PFSK-1 (cell line): Measurements from ENCODE around the gene TUBA4A.

Source experiments
- FOXP2 ChIP-seq: optimal IDR thresholded peaks from 2 replicates; pipeline ENCODE3; 2011; ENCODE audit warnings: borderline replicate concordance, control low read depth, inconsistent platforms; ENCODE audit not compliant: insufficient read depth; ENCODE audit errors: extremely low read length, extremely low read depth
- POLR2AphosphoS5 ChIP-seq: IDR thresholded peaks from 2 replicates; pipeline ENCODE4 v1.6.1; 2012; ENCODE audit warnings: low read depth, mild to moderate bottlenecking, control low read depth, low read length, moderate library complexity
- REST ChIP-seq, 2 experiments: IDR thresholded peaks; 2 replicates each; pipeline versions ENCODE4 v1.6.1 to v1.8.0; 2011 to 2012; ENCODE audit warnings: low read depth in 2 of 2, low read length in 2 of 2, control low read depth in 1 of 2, inconsistent platforms in 1 of 2, mild to moderate bottlenecking in 1 of 2, moderate library complexity in 1 of 2; ENCODE audit not compliant: insufficient read depth in 1 of 2
- SIN3A ChIP-seq: IDR thresholded peaks from 2 replicates; pipeline ENCODE4 v1.6.1; 2012; ENCODE audit warnings: mild to moderate bottlenecking, low read length, moderate library complexity, borderline replicate concordance; ENCODE audit not compliant: insufficient read depth
- TAF1 ChIP-seq: IDR thresholded peaks from 2 replicates; pipeline ENCODE4 v1.6.1; 2012; ENCODE audit warnings: low read length, control low read depth, borderline replicate concordance; ENCODE audit not compliant: insufficient read depth

Gene TUBA4A

GRCh38 chr2:219294356-219295351 lies 40.9 kb upstream of the TUBA4A start:
- TF ChIP-seq TAF1 (0 out of 2 replicates have a peak, but pooled peaks have one; percentile 13), SIN3A (no peak), POLR2AphosphoS5 (peak; percentile 55), REST (IDR thresholded peaks at IDR 0.05; ENCODE audit: insufficient read depth in 1 of 2, low read depth in 2 of 2, low read length in 2 of 2) (0 out of 4 replicates have a peak, but pooled peaks of 1 of the 2 experiments have one; percentile 47), FOXP2 (peak; percentile 74)

GRCh38 chr2:219293736-219294231 lies 40.1 kb upstream of the TUBA4A start:
- TF ChIP-seq FOXP2 (no peak), SIN3A (no peak), POLR2AphosphoS5 (no peak), REST (IDR thresholded peaks at IDR 0.05; ENCODE audit: insufficient read depth in 1 of 2, low read depth in 2 of 2, low read length in 2 of 2) (no peak)

GRCh38 chr2:219292616-219293015 lies 38.9 kb upstream of the TUBA4A start:
- TF ChIP-seq FOXP2, result no peak
- TF ChIP-seq SIN3A, result no peak
- no peak for TF ChIP-seq POLR2AphosphoS5
- TF ChIP-seq REST (IDR thresholded peaks at IDR 0.05; ENCODE audit: insufficient read depth in 1 of 2, low read depth in 2 of 2, low read length in 2 of 2), result no peak

- TF ChIP-seq REST (IDR thresholded peaks at IDR 0.05; ENCODE audit: insufficient read depth in 1 of 2, low read depth in 2 of 2, low read length in 2 of 2) (no peak), TAF1 (no peak), FOXP2 (no peak), POLR2AphosphoS5 (no peak), SIN3A (no peak)
Measured at GRCh38 chr2:219291910-219292490, 38.3 kb upstream of the TUBA4A start.
